SU-DHL-6 (cell line): Measurements from ENCODE around the gene TNP2.

Experiments used
- H2AFZ ChIP-seq: fragments of 200-600 bp; sonication (generic); 2 replicates; pipeline ENCODE4 v1.6.1; 2014; ENCODE audit warnings: low read depth, mild to moderate bottlenecking, moderate library complexity, mixed read lengths, antibody characterized with exemption, low read length; ENCODE audit not compliant: severe bottlenecking
- H3F3A ChIP-seq: fragments of 200-600 bp; shearing (Covaris generic); 2 replicates; pipeline ENCODE4 v1.6.0; 2016; ENCODE audit warnings: antibody characterized with exemption, mild to moderate bottlenecking; ENCODE audit not compliant: insufficient read depth
- H3K27ac ChIP-seq: fragments of 200-600 bp; sonication (generic); 2 replicates; pipeline ENCODE4 v1.5.1; 2016; ENCODE audit warnings: low read depth, mild to moderate bottlenecking, low read length, moderate library complexity, mixed read lengths
- H3K27me3 ChIP-seq: fragments of 200-600 bp; sonication (generic), shearing (Covaris generic); 2 replicates; pipeline ENCODE4 v1.6.0; 2014; ENCODE audit warnings: mild to moderate bottlenecking, low read length
- H3K36me3 ChIP-seq: fragments of 200-600 bp; sonication (generic); 2 replicates; pipeline ENCODE4 v1.6.1; 2014; ENCODE audit warnings: mild to moderate bottlenecking, low read length, mixed read lengths
- H3K4me2 ChIP-seq: fragments of 300-600, 200-600 bp; shearing (Covaris generic), sonication (generic); 2 replicates; pipeline ENCODE4 v1.6.0; 2014; ENCODE audit warnings: low read length, low read depth, mild to moderate bottlenecking; ENCODE audit not compliant: poor library complexity, severe bottlenecking
- H3K4me3 ChIP-seq: fragments of 200-600 bp; sonication (generic); 2 replicates; pipeline ENCODE4 v1.5.1; 2014; ENCODE audit warnings: antibody characterized with exemption, low read length, mild to moderate bottlenecking, mixed read lengths; ENCODE audit not compliant: insufficient read depth, poor library complexity, severe bottlenecking
- H3K79me2 ChIP-seq: fragments of 200-600 bp; sonication (generic); 2 replicates; pipeline ENCODE4 v1.6.1; 2014; ENCODE audit warnings: mild to moderate bottlenecking, low read length, moderate library complexity; ENCODE audit not compliant: insufficient read depth
- H3K9ac ChIP-seq: fragments of 200-600 bp; sonication (generic); 2 replicates; pipeline ENCODE4 v1.7.0; 2014; ENCODE audit warnings: mild to moderate bottlenecking, low read length
- H3K9me2 ChIP-seq: fragments of 200-600 bp; sonication (generic); replicated peaks from 2 replicates; pipeline ENCODE4 v1.6.1; 2014; ENCODE audit warnings: low read length; ENCODE audit not compliant: insufficient read depth
- H3K9me3 ChIP-seq: fragments of 200-600 bp; sonication (generic); 2 replicates; pipeline ENCODE4 v1.6.1; 2014; ENCODE audit warnings: low read length, mixed read lengths; ENCODE audit not compliant: insufficient read depth
- H4K20me1 ChIP-seq: fragments of 200-600 bp; sonication (generic); 2 replicates; pipeline ENCODE4 v1.6.1; 2014; ENCODE audit warnings: low read depth, mild to moderate bottlenecking, antibody characterized with exemption, low read length, moderate library complexity, mixed read lengths
- EZH2phosphoT487 ChIP-seq: fragments of 200-600 bp; sonication (generic), shearing (Covaris generic); conservative IDR thresholded peaks from 2 replicates; pipeline ENCODE4 v1.6.1; 2018; ENCODE audit warnings: mild to moderate bottlenecking, antibody characterized with exemption, low read length, moderate library complexity, mixed read lengths
- TF ChIP-seq, protein P1 (sequence below): fragments of 200-600 bp; sonication (generic); IDR thresholded peaks from one replicate; pipeline ENCODE4 v1.5.1; 2017; ENCODE audit warnings: antibody characterized with exemption, mild to moderate bottlenecking, low read length, moderate library complexity; ENCODE audit not compliant: insufficient read depth, poor library complexity, severe bottlenecking

TNP2 gene

DNA sequence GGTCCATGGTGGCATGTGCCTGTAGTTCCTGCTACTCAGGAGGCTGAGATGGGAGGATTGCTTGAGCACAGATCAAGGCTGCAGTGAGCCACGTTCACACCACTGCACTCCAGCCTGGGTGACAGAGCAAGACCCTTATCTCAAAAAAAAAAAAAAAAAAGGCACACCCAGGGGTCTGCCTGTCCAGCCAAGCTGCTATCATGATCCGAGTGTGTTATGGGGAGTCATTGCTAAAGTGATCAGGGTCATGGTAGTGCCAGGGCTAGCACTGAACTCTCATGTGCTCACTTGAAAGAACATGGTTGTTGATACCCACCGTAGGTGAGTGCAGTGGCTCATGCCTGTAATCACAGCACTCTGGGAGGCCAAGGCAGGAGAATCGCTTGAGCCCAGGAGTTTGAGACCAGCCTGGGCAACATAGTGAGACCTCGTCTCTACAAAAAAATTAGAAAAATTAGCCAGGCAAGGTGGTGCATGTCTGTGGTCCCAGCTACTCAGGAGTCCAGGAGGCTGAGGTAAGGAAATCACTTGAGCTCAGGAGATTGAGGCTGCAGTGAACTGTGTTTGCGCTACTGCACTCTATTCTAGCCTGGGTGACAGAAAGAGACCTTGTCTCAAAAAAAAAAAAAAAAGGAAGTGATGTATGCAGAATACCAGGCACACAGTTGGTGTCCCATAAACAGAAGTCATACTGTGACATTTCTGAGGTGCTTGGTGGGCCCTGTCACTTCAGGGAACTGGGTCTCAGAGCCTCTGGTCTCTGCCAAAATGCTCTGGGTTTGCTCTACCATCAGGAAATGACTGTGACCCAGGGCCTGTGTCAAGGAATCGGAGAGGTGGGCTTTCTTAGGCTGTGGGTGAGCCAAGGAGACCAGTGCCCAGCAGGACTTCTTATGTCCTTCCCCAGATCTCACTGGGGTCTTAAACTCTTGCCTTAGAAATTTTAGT lies 9.8 kb upstream of the TNP2 start:
- H3K9me3 ChIP-seq: no peaks in the 10 kb centered on the region
- TF ChIP-seq, protein P1, sequence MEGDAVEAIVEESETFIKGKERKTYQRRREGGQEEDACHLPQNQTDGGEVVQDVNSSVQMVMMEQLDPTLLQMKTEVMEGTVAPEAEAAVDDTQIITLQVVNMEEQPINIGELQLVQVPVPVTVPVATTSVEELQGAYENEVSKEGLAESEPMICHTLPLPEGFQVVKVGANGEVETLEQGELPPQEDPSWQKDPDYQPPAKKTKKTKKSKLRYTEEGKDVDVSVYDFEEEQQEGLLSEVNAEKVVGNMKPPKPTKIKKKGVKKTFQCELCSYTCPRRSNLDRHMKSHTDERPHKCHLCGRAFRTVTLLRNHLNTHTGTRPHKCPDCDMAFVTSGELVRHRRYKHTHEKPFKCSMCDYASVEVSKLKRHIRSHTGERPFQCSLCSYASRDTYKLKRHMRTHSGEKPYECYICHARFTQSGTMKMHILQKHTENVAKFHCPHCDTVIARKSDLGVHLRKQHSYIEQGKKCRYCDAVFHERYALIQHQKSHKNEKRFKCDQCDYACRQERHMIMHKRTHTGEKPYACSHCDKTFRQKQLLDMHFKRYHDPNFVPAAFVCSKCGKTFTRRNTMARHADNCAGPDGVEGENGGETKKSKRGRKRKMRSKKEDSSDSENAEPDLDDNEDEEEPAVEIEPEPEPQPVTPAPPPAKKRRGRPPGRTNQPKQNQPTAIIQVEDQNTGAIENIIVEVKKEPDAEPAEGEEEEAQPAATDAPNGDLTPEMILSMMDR: no peak
- no peak for TF ChIP-seq EZH2phosphoT487
- no peak overlapping the region for H3K4me3 ChIP-seq
- no peak overlapping the region for H3K9ac ChIP-seq
- no peak overlapping the region for H2AFZ ChIP-seq
- H4K20me1 ChIP-seq: no peaks in the 10 kb centered on the region
- H3K4me2 ChIP-seq: no peak overlapping the region
- H3K27me3 ChIP-seq: no peaks in the 10 kb centered on the region
- H3K9me2 ChIP-seq: no peaks in the 10 kb centered on the region
- no peaks in the 10 kb centered on the region for H3K36me3 ChIP-seq
- H3K27ac ChIP-seq: no peak overlapping the region
- H3K79me2 ChIP-seq: no peaks in the 10 kb centered on the region
- H3F3A ChIP-seq: no peaks in the 10 kb centered on the region

DNA sequence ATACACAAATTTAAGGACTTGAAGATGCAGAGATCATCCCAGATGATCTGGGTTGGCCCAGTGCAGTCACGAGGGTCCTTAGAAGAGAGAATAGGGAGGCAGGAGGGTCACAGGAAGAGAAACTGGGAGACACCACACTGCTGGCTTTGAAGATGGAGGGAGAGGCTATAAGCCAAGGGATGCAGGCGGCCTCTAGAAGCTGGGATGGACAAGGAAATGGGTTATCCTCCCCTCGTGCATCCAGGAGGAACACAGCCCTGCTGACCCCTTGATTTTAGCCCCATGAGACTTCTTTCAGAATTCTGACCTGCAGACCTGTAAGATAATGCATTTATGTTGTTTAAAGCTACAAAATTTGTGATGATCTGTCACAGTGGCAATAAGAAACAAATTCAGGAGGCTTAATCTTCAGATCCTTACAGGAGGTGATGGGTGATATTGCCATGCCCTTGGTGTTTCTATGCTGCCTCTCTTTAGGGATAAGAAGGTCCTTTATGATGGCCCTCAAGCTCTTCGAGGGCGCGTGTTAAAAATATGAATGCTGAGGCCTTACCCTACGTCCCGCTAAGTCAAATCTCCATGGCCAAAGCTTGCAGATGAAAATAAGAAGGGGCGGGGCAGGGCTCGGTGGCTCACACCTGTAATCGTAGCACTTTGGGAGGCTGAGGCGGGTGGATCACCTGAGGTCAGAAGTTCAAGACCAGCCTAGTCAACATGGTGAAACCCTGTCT lies 8.6 kb upstream of the TNP2 start:
- Histone ChIP-seq H3K4me3 (no peak overlapping the region), H3K27me3 (no peaks in the 10 kb centered on the region), H3K9me2 (no peaks in the 10 kb centered on the region), H3K4me2 (no peak overlapping the region), H3F3A (no peaks in the 10 kb centered on the region), H4K20me1 (no peaks in the 10 kb centered on the region), H3K9me3 (no peaks in the 10 kb centered on the region), H3K79me2 (no peaks in the 10 kb centered on the region), H3K27ac (no peak overlapping the region), H3K9ac (no peak overlapping the region), H2AFZ (no peak overlapping the region), H3K36me3 (no peaks in the 10 kb centered on the region)
- no peak for TF ChIP-seq EZH2phosphoT487
- TF ChIP-seq, protein P1: no peak

DNA sequence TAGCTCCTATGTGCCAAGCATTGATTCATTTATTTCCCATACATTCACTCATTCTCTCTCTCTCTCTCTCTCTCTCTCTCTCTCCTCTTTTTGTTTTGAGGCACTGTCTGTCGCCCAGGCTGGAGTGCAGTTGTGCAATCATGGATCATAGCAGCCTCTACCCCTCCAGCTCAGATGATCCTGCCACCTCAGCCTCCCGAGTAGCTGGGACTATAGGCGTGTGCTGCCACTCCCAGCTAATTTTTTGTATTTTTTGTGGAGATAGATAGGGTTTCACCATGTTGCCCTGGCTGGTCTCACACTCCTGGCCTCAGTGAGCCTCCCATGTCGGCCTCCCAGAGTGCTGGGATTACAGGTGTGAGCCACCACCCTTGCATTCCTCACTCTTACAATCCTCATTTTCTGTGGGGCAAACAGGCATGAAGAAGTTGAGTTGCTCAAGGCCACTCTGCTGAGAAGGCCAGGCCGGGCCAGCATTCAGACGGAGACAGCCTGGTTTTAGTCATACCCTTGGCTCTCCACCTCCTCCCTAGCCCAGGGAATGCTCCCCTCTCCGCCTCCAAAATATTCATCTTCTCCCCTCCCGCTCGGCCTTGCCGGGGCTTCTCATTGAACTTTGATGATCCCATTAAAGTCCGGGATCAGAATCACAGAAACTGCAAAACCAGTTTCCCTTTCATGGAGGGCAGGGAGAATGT lies 7.9 kb upstream of the TNP2 start:
- Histone ChIP-seq H3K27ac (no peak overlapping the region), H3K79me2 (no peaks in the 10 kb centered on the region), H3K4me2 (no peak overlapping the region), H2AFZ (no peak overlapping the region), H3K9me3 (no peaks in the 10 kb centered on the region), H3K27me3 (no peaks in the 10 kb centered on the region), H3K36me3 (no peaks in the 10 kb centered on the region), H4K20me1 (no peaks in the 10 kb centered on the region), H3K4me3 (no peak overlapping the region), H3F3A (no peaks in the 10 kb centered on the region), H3K9me2 (no peaks in the 10 kb centered on the region), H3K9ac (no peak overlapping the region)
- no peak for TF ChIP-seq EZH2phosphoT487
- TF ChIP-seq, protein P1: no peak
